Left renal pelvis (tissue), 4 donors: ENCODE data around the gene SERGEF. TPM values are rescaled to one million over a fixed set of nuclear protein-coding genes. Genes with fewer than 3 reads are reported as not detected.
"Not testable (repeated sequence)": the region's sequence is repeated elsewhere in the genome, so short reads cannot be mapped to it uniquely, and the experiment has no call there.

Experiments used
- DNase-seq, 4 donors: peaks; one replicate each; pipeline ENCODE4 v3.0.0-alpha.2; 2013; ENCODE audit warnings: low read depth in 4 of 4, low spot score in 3 of 4
- polyA plus RNA-seq, 4 donors: library from polyadenylated mRNA; unstranded; fragments of 120-200 nt; gene quantifications; one replicate each; pipeline ENCODE4 v1.2.1, GENCODE V29; 2013; ENCODE audit not compliant: insufficient read length in 4 of 4

The SERGEF gene
- polyA plus RNA-seq, 4 donors, result 11.0 to 20.1 (median 18.7) TPM

GRCh38 chr11:17868398-17868797 is 144.4 kb downstream of the SERGEF start:
- not testable (repeated sequence) for DNase-seq

GRCh38 chr11:17867341-17867740 is 145.5 kb downstream of the SERGEF start:
- no peak for DNase-seq

GRCh38 chr11:17865765-17866428 is 146.9 kb downstream of the SERGEF start:
- no peak for DNase-seq

- DNase-seq, result no peak
These were observed 148.3 kb downstream of the SERGEF start for GRCh38 chr11:17864478-17864941.

GRCh38 chr11:17861036-17861755 is 151.7 kb downstream of the SERGEF start:
- no peak for DNase-seq

- no peak for DNase-seq
These were observed 153.3 kb downstream of the SERGEF start for GRCh38 chr11:17859552-17859951.

- no peak for DNase-seq
These were observed 157.1 kb downstream of the SERGEF start for GRCh38 chr11:17855531-17856290.

GRCh38 chr11:17853280-17853679 is 159.6 kb downstream of the SERGEF start:
- DNase-seq, result no peak

GRCh38 chr11:17852246-17852645 is 160.6 kb downstream of the SERGEF start:
- DNase-seq, result no peak

- DNase-seq, result no peak
These were observed 161.2 kb downstream of the SERGEF start for GRCh38 chr11:17851697-17852096.

GRCh38 chr11:17850336-17850735 is 162.5 kb downstream of the SERGEF start:
- DNase-seq, result no peak

- no peak for DNase-seq
These were observed 164.1 kb downstream of the SERGEF start for GRCh38 chr11:17848715-17849114.

GRCh38 chr11:17846852-17847453 is 165.9 kb downstream of the SERGEF start:
- DNase-seq, result peak in 1 of 4 donors; percentile 17

- DNase-seq, result no peak
These were observed 167.4 kb downstream of the SERGEF start for GRCh38 chr11:17845431-17845881.

GRCh38 chr11:17840101-17840548 is 172.7 kb downstream of the SERGEF start:
- DNase-seq, result no peak

GRCh38 chr11:17839450-17839849 is 173.4 kb downstream of the SERGEF start:
- no peak for DNase-seq

- DNase-seq, result no peak
These were observed 174.7 kb downstream of the SERGEF start for GRCh38 chr11:17838102-17838501.

GRCh38 chr11:17831883-17832282 is 181.0 kb downstream of the SERGEF start:
- DNase-seq, result no peak

- no peak for DNase-seq
These were observed 181.6 kb downstream of the SERGEF start for GRCh38 chr11:17831228-17831627.

- peak; percentile 46 to 71 (median 56) for DNase-seq
These were observed 184.5 kb downstream of the SERGEF start for GRCh38 chr11:17828311-17828751.

- no peak for DNase-seq
These were observed 185.8 kb downstream of the SERGEF start for GRCh38 chr11:17827006-17827405.
